ENCODE data around the gene TADA2B. TPM values are rescaled to one million over a fixed set of nuclear protein-coding genes. Genes with fewer than 3 reads are reported as not detected.

TADA2B gene
- total and polyA plus RNA-seq, 9 of the 15 experiments (the other 6 are each of a cell fraction or from before 2014, with no cell fraction given), result 0.55 to 12.2 (median 7.5) TPM

- TF ChIP-seq PHF8 (IDR thresholded peaks at IDR 0.05; ENCODE audit: borderline replicate concordance, low read length) (peak; percentile 77; the same call in 1 of the 2 replicates), ZHX1 (conservative IDR thresholded peaks at IDR 0.05; ENCODE audit: low read length) (no peak), ZNF766 (CRISPR knock-in tag; conservative IDR thresholded peaks at IDR 0.05) (no peak), POLR2AphosphoS5 (IDR thresholded peaks at IDR 0.05; ENCODE audit: control insufficient read depth, insufficient read depth, low read depth, low read length) (peak; percentile 20; the same call in 1 of the 2 replicates), ZBTB7A (IDR thresholded peaks at IDR 0.05; ENCODE audit: borderline replicate concordance, control insufficient read depth, low read depth, low read length) (peak; percentile 71; the same call in 1 of the 2 replicates), IRF2 (CRISPR knock-in tag; IDR thresholded peaks at IDR 0.05) (no peak), ZNF395 (CRISPR knock-in tag; IDR thresholded peaks at IDR 0.05) (no peak), SIX5 (IDR thresholded peaks at IDR 0.05; ENCODE audit: borderline replicate concordance in 1 of 2, insufficient read depth in 1 of 2, low read depth in 1 of 2, low read length in 2 of 2) (no peak), KAT7 (CRISPR knock-in tag; IDR thresholded peaks at IDR 0.05; ENCODE audit: borderline replicate concordance) (peak; percentile 52; the same call in 1 of the 2 replicates), SUPT5H (IDR thresholded peaks at IDR 0.05) (peak; percentile 82), TFAP4 (CRISPR knock-in tag; IDR thresholded peaks at IDR 0.05; ENCODE audit: borderline replicate concordance) (0 out of 2 replicates have a peak, but pooled peaks have one; percentile 26), E2F6 (IDR thresholded peaks at IDR 0.05; ENCODE audit: borderline replicate concordance in 1 of 2, extremely low read depth in 1 of 2, insufficient read depth in 1 of 2, insufficient read length in 1 of 2, low read depth in 1 of 2, low read length in 1 of 2, poor library complexity in 1 of 2, severe bottlenecking in 1 of 2) (peak in 1 of 2 experiments; percentile 28), MAZ (CRISPR knock-in tag; conservative IDR thresholded peaks at IDR 0.05 in 1 of 2, IDR thresholded peaks at IDR 0.05 in 1 of 2) (peak in 1 of 2 experiments; percentile 65; a peak in 2 of 4 replicates), HMGXB4 (CRISPR knock-in tag; IDR thresholded peaks at IDR 0.05) (0 out of 2 replicates have a peak, but pooled peaks have one; percentile 6), SOX6 (IDR thresholded peaks at IDR 0.05) (no peak)
Measured at GRCh38 chr4:7068279-7068842, 25.2 kb downstream of the TADA2B start (continued).

All from K562 (cell line).